ENCODE results near the gene SLC39A13.

SLC39A13 gene

DNA sequence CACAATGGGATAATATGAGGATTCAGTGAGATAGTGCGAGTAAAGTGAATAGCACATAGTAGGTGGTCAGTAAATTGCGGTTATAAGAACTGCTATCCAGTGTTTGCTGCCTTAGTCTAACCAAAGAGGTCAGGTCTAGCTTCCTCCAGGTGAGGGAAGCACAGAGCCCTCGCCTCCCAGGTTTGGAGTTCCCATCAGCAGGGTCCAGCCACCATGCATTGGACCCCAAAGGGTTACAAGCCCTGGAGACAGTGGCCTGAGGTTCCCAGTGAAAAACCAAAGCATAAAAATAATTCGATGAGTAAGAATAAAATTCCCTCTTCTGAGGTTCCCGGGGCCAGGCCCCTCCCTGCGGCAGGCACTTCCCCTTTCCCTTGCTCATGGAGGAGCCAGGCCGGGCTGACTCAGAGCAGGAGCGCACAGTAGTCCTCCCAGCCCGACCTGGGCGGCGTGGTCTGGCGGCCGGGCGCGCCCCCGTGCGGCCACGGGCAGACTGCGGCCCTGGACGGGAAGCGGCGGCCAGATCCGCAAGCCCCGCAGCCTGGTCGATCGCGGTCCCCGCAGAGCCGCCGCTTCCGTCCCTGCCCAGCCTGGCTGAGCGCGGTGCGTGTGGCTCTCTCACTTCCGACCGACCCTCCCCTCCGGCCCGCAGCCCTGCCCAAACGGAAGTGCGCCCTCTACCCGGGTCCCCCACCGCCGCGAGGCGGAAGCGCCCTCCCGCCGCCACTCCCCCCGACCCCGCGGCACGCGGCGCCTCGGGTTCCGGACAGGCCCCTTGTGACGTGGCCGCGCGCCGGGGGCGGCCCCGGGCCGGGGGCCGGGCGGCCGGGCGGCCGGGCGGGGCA is at the start of gene SLC39A13:
Gene SLC39A13 (plus strand): TSS at position 845 of the 845 bp plus-strand sequence. CDS start 1,505 bp downstream, outside the sequence.
- peak; percentile 97 for DNase-seq

DNA sequence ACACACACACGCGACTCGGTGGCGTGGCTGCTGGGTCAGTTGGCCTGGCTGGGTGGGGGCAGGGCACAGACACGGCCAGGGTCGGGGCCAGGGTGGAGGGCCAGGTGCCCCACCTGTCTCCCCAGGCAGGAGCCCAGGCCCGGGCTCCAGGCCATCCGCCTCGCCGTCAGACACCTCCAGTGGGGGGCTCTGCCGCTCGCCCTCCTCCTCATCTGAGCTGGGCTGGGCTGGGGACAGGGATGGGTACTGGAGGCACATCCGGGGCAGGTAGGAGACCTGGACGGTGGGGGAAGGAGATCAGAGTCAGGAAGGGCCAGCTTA is 49.7 kb upstream of the SLC39A13 start:
- DNase-seq: no peak

DNA sequence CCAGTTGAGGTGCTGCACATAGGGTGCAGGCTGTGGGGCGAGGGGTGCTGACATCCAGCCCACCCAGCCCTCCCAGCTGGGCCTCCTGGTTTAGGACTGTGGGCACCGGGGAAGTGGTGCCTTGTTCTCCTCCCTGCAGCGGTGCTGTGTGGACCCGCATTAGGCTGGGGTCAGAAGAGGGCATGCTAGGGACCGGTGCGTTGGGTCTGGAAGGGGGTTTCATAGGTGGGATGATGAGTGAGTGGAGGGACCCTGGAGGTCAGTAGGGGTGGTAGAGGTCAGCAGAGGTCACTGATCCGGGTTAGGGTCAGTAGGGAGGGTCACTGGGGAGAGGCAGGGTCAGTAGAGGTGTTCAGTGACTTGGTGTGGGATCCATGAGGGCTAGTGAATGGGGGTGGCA is 49.2 kb upstream of the SLC39A13 start:
- no peak for DNase-seq

DNA sequence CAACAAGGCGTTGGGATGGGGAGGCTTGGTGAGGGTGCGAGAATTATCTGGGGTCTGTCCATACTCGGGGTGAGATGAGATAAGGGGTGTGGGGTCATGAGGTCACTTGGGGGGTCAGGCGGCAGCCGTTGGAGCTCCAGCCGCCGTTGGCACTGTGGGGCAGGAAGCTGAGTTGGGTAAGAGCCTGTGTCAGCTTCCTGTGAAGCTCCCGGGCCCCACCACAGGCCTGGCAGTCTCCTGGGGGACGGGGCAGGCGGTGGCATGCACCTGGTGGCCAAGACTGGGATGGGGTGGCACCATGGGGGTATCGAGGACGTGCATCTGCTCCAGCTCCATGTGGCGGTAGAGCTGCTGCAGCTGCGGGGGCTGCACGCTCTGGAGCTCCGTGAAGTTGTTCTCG is 48.8 kb upstream of the SLC39A13 start:
- no peak for DNase-seq

DNA sequence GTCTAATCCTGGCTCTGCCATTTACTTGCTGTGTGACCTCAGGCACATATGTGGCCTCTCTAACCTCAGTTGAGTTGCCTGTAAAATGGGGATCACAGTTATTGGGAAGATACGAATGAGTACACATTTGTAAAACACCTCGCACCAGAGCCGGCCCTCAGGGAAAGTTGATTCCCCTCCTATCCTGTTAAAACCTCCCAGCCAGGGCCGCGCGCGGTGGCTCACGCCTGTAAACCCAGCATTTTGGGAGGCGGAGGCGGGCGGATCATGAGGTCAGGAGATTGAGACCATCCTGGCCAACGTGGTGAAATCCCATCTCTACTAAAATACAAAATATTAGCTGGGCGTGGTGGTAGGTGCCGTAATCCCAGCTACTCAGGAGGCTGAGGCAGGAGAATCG is 48.0 kb upstream of the SLC39A13 start:
- no peak for DNase-seq

DNA sequence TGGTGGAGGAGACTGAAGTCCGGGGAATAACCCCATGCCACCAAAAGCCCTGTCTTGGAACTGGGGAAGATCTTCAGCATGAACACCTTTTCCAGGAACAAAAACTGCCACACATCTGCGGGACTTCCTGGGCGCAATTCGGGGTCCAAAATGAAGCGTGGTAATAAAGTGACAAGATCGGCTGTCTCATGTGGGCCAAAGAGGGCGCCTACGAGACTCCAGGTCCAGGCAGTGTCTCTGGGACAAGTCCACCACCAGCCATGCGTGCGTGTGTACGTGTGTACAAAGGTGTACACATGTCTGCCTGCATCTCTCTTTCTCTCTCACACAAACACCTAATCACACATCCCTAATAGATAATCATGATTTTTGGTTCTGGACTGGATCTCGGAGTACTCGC is 47.0 kb upstream of the SLC39A13 start:
- DNase-seq: no peak

DNA sequence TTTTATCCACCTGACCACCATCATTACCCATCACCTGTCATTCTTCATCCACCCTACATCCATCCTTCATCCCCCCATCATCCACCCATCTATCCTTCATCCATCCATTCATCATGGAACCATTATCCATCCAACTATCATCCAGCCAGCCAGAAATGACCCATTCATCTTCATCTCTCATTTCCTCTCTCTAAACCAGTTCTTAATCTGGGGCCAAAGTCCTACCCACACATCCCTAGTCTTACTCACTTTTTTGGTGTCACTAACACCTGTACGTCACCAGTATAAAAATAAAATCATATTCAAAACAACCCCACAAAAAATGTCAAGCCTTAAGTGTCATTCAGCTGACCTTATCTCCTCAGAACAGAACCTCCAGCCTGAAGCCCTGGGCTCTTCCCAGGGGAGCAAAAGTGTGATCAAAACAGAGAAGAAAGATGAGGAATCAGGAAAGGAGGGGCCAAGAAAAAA is 42.3 kb upstream of the SLC39A13 start:
- no peak for DNase-seq

DNA sequence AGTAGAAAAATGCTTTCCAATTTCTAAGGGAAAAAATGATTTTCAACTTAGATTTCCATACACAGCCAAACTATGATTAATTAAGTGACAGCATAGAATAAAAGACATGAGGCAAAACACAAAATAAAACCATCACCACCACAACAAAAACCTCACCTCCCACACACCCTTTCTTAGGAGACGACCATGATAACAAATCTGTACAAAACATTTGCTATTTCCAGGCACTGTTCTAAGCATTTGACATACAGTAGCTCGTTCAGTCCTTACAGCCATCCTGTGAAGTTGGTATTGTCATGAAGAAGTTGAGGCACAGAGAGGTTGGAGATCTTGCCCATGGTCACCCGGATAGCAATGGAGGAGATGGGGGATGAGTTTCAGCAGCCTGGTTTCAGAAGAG is 38.7 kb upstream of the SLC39A13 start:
- no peak for DNase-seq

DNA sequence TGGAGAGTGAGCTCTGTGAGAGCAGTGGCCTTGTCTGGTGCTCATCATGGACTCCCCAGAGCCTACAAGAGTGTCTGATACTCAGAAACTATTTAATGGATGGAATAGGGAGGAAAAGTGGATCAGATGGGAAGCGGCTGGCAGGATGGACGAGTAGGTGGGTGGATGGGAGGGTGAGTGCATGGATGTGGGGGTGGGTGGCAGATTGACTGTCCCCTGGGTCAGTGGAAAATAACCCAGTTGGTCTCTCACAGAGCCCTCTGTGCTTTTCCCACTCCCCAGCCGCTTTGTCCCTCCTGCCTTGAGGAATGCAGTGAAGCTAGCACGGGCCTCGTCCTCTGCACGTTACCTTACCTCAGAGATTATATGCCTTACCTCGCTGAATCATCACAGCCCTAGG is 36.0 kb upstream of the SLC39A13 start:
- no peak for DNase-seq

DNA sequence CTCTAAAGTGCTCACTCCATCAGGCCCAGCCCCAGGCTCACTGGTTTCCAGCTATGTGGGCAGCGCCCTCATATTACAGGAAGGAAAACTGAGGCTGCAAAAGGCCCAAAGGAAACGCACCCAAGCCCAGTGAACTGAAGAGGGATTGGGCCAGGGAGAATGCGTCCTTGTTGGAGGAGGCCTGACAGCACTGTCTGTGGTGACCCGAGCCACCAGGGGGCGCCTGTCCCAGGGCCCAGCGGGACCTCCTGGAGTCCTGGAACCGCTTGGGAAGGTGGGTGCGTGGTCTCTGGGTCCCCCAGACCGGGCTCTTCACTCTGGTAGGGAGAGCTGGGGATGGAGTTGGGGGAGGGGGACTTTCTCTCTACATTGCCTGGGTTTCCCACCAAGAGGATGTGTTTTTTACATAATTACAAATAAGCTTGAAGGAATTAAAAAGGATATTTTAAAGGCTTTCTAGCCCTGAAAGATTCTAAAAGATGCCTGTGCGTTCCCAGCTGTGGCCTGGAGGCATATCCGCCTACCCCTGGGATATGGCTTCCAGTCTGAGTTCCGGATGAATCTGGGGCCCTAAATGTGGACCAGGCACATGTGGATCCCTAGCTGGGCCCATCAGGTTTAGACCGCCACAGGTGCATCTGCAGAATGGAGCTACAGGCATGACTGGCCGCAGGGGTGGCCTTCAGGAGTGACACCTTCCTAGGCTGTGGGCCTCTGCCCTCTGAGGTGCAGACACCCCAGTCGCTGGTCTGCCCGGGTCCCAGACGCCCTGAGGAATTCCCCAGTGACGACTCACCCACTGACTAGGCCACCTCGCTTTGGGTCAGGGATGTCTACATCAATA is 34.3 kb upstream of the SLC39A13 start:
- peak; percentile 86 for DNase-seq

DNA sequence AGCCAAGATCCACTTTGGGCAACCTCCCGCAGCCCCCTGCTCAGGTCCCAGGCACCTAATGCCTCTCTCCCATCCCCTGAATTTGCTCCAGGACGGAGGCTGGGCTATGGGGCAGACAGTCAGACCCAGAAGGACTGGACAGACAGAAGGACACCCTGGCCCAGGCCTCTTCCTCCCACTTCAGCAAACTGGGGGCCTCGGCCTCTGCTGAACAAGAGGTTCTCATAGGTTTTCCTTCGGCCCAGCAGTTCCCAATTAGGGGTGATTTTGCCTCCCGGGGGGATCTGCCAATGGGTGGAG is 33.7 kb upstream of the SLC39A13 start:
- DNase-seq: no peak

DNA sequence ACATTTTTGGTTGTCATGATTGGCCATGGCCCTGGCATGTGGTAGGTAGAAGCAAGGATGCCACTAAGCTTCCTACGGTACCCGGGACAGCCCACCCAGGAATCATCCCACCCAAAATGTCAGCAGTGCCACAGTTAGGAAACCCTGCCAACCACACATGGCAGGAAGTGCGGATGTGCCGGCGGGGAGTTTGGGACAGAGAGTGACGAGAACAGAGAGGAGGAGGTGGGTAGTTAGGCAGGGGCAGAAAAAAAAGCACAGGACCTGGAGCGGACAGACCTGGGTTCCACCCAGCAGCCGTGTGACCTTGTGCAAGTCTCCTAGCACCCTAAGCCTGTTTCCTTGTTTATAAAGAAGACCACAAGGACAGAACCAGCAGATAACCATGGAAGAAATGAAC is 33.4 kb upstream of the SLC39A13 start:
- no peak for DNase-seq

DNA sequence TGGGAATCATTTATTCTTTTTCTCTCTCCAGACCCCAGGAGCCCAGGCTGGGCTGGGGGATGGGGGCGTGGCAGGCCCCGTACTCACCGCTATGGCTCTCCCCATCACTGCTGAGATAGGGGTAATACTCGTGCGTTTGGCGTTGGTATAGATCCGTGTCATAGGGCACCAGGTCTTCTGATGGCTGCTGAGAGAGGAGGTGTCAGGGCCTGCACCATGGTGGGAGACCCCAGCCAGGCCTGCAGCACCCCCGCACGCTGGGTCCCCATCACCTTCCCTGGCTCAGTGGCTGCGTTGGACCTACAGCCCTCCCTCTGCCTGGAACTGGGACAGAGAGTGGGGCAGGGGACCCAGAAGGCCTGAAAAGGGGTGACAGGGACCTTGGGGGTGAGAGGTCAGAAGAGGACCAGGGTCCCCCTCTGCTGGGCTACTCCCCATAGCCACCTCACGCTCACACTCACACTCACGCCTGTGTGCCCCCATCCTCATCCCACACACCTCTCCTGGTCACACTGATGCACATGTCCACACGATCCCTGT is 32.8 kb upstream of the SLC39A13 start:
- DNase-seq: no peak

DNA sequence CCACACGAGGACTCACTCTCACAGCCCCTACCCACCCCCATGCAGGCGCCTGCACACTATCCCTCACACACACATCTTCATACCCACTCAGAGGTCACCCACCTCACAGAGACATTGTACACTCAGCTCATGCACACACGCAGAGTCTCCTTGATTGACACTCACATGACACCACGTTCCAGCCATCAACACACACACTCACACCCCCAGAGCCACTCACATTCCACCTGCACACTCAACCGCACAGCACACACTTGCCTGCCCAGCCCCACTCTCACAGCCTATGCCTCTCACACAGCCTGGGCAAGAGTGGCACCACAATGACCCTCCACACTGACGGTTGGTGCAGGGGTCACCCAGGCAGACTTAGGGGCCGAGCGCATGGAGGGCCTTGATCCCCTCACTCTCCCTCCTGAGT is 32.3 kb upstream of the SLC39A13 start:
- no peak for DNase-seq

DNA sequence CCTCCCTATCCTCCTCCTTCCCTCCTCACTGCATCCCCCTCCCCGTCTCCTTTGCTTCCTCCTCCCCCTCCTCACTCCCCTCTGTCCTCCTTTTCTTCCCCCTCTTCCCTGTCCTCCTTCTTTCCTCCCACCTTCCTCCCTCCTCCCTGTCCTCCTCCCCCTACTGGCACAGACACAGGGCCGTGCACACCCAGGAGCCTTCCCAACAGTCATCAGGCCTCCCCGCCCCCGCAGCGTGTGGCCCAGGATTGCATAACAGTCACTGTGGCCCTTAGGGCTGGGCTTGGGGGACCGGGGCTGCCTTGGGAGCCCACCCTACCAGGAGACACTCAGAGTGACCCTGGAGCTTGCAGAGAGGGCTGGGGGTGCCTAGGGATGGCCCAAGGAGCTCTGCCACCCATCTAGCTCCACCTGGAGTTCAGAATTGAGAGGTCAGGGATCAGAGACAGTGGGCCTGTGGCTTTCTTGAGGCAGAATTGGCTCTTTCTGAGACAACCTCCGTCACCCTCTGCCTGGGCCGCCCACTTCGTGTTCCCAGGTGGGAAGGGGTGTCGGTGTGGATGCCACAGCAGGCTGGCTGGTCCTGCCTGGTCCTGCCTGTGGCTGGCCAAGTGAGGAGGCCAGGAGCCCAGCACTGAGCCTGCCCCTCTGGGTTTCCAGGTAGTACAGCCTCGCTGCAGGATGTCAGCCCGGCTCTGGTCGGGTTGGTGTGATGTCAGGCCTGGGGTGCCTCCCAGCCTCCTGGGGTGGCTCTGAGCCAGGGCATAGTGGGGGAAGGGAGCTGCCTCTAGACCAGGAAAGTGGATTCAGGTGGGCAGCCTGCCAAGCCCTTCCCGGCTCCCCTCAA is 31.6 kb upstream of the SLC39A13 start:
- no peak for DNase-seq

DNA sequence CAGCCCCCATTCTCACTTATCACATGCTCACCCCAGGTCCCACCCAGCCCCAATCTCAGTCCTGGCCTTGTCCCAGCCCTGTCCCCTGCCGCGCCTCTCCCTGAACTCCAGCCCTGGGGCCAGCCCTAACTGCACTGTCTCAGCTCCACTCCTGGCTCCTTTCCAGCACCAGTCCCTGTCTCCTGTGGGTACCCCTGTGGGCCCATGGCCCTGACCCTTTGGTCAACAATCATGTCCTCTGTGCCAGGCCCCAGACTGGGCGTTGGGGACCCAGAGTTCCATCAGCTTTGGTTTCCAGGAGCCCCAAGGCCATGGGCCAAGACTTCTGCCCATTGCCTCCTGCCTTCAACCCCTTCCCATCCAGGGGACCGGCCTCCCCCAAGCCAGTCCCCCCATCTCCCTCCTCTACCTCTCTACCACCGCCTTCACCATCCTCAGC is 30.8 kb upstream of the SLC39A13 start:
- no peak for DNase-seq

DNA sequence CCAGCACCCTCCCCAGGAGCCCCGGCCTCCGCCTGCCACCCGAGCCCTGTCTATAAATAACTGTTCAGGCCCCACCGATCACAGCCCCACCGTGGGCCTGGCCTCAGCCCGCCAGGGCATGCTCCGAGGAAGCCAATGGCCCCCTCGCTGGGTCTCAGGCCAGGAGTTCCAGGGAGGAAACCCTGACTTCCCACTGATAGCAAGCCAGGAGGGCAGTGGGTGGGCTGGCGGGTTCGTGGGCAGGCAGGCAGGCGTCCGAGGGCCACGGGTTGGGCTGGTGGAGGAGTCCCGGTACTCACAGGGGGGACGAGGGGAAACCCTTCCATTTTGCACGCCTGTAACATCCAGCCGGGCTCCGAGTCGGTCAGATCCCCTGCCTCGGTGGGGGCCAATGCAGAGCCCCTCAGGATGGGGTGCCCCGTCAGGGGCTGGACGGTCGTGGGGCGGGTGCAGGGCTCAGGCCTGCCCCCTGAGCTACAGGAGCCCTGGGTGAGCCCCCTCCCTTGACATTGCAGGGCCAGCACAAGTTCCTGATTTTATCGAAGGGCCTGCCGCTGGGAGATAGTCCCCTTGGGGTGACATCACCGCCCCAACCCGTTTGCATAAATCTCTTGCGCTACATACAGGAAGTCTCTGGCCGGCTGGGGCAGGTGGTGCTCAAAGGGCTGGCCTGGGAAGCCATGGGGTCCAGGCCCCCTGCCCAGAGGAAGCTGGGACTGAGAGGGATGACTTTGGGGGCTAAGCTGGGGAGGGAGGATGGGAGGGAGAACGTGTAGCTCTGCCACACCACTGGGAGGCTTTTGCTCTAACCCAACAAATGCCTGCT is 30.2 kb upstream of the SLC39A13 start, which contains the start of gene SPI1:
Gene SPI1 (minus strand): TSS at position 538 of the 826 bp plus-strand sequence. CDS start 194 bp downstream, at position 344.
- peak; percentile 70 for DNase-seq

DNA sequence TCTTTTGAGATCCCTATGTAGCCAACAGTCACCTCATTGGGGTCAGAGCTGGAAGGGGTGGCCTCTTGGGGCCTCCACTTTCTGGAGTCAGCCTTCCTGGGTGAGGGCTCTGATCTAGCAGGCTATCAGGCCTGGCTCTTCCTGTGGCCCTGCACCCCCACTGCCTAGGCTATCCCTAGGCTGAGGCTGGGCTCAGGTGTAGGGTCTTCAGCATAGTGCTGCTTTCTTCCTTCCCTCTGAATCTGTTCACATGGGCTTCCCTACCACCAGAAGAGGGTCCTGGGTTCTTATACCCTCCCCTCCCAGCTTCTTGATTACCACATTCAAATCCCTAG is 29.6 kb upstream of the SLC39A13 start:
- DNase-seq: no peak

DNA sequence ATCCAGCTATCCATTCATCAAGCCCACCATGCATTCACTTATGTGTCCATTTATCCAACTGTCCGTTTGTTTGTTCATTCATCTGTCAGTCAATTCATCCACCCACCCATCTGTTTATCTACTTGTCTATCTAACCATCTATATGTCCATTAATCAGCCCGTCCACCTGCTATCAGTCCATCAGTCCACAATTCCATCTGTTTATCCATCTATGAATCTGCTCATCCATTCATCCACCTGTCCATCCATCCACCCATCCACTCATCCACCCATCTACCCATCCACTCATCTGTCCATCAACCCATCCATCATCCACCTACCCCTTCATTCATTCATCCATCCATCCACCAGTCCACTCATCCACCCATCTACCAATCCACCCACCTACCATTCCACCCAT is 29.1 kb upstream of the SLC39A13 start:
- no peak for DNase-seq

DNA sequence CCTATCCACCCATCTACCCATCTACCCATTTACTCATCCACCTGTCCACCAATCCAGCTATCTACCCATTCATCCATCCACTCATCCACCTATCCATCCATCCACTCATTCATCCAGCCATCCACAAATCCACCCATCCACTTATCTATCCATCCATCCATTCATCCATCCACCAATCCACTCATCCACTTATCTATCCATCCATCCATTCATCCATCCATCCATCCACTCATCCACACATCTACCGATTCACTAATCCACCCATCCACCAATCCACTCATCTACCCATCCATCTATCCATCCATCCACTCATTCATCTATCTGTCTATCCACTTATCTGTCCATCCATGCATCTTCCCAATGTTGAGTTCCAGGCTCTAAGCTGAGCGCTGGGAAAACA is 28.3 kb upstream of the SLC39A13 start:
- DNase-seq: no peak

DNA sequence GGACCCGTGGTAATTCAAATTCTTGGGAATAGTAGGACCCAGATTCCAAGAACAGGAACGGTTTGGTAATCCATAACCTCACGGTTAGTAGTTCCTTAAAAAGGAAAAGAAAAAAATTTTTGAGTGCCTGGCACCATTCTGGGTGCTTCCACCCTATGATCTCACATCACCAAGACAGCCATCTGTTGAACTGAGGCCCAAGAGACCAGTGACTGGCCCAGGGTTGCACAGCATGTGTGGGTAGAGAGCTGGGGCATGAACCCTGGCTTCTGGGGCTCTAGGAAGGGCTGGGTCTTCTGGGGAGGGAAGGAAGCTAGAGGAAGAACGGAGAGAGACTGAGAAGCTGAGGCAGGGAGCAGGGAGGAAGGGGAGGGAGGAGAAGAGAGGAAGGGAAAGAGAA is 25.3 kb upstream of the SLC39A13 start:
- no peak for DNase-seq

DNA sequence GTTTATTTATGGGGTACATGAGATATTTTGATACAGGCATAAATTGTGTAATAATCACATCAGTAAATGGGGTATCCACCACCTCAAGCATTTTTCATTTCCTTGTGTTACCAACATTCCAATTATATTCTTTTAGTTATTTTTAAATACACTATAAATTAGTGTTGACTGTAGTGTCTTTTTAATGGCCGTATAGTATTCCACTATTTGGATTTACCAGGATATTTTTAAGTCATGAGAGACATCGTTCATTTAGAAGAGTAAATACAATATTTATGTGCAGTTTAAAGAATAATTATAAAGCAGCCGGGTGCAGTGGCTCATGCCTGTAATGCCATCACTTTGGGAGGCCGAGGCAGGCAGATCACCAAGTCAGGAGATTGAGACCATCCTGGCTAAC is 23.9 kb upstream of the SLC39A13 start:
- DNase-seq: no peak

Measured in femur (tissue), 1 donor.